Dedifferentiated amniotic fluid mesenchymal stem cell (primary cell): ENCODE results near the gene COG8.
"Not testable (repeated sequence)": the region's sequence is repeated elsewhere in the genome, so short reads cannot be mapped to it uniquely, and the experiment has no call there.

Source experiments
- DNase-seq: peaks from one replicate; pipeline ENCODE4 v3.0.0-alpha.2; 2016; ENCODE audit errors: extremely low spot score

Gene COG8

GRCh38 chr16:69339289-69340094, at the start of gene COG8, which contains the start of gene NIP7:
COG8 (minus strand) TSS chr16:69339564; CDS start chr16:69339552, 12 bp downstream.
NIP7 (plus strand) TSS chr16:69339772; CDS start chr16:69339830, 58 bp downstream.
- peak; percentile 99 for DNase-seq

- DNase-seq, result no peak
Observed at GRCh38 chr16:69386596-69386995, 47.2 kb upstream of the COG8 start.

- no peak for DNase-seq
Observed at GRCh38 chr16:69384974-69385373, 45.6 kb upstream of the COG8 start.

GRCh38 chr16:69382421-69382820, 43.1 kb upstream of the COG8 start:
- no peak for DNase-seq

GRCh38 chr16:69381231-69381630, 41.9 kb upstream of the COG8 start:
- no peak for DNase-seq

GRCh38 chr16:69378760-69379159, 39.4 kb upstream of the COG8 start:
- no peak for DNase-seq

- no peak for DNase-seq
Observed at GRCh38 chr16:69378036-69378435, 38.7 kb upstream of the COG8 start.

GRCh38 chr16:69376393-69377059, 37.2 kb upstream of the COG8 start:
- DNase-seq, result no peak

- DNase-seq, result no peak
Observed at GRCh38 chr16:69373019-69373418, 33.7 kb upstream of the COG8 start.

- no peak for DNase-seq
Observed at GRCh38 chr16:69371564-69371963, 32.2 kb upstream of the COG8 start.

- no peak for DNase-seq
Observed at GRCh38 chr16:69368866-69369265, 29.5 kb upstream of the COG8 start.

GRCh38 chr16:69367980-69368379, 28.6 kb upstream of the COG8 start:
- DNase-seq, result no peak

GRCh38 chr16:69366431-69366830, 27.1 kb upstream of the COG8 start:
- no peak for DNase-seq

- DNase-seq, result no peak
Observed at GRCh38 chr16:69365901-69366300, 26.5 kb upstream of the COG8 start.

- no peak for DNase-seq
Observed at GRCh38 chr16:69364088-69364487, 24.7 kb upstream of the COG8 start.

- DNase-seq, result no peak
Observed at GRCh38 chr16:69363281-69363717, 23.9 kb upstream of the COG8 start.

GRCh38 chr16:69360070-69360469, 20.7 kb upstream of the COG8 start:
- not testable (repeated sequence) for DNase-seq

GRCh38 chr16:69351309-69352027, 12.1 kb upstream of the COG8 start, which contains the start of gene TMED6:
TMED6 (minus strand) TSS chr16:69351786; CDS start chr16:69351753, 33 bp downstream.
- DNase-seq, result no peak

GRCh38 chr16:69350536-69351133, 11.3 kb upstream of the COG8 start:
- no peak for DNase-seq

- DNase-seq, result no peak
Observed at GRCh38 chr16:69349536-69349935, 10.2 kb upstream of the COG8 start.

- no peak for DNase-seq
Observed at GRCh38 chr16:69348222-69348621, 8.9 kb upstream of the COG8 start.

GRCh38 chr16:69346683-69347082, 7.3 kb upstream of the COG8 start:
- no peak for DNase-seq
